GM12878 (cell line): ENCODE data around the gene PDGFD.

Experiments
- CEBPB ChIP-seq, 2 experiments: fragments of 150-350 bp in 1 of 2; IDR thresholded peaks; 2 replicates each; pipeline ENCODE4 v1.6.1; 2012 to 2014; ENCODE audit warnings: low read depth in 2 of 2, low read length in 2 of 2, borderline replicate concordance in 1 of 2, inconsistent platforms in 1 of 2
- CHD1 ChIP-seq: IDR thresholded peaks from 2 replicates; pipeline ENCODE4 v1.6.1; 2012; ENCODE audit warnings: low read depth, low read length, improper control_type of control experiment
- CHD2 ChIP-seq: IDR thresholded peaks from 2 replicates; pipeline ENCODE4 v1.6.1; 2011; ENCODE audit warnings: low read depth, low read length, improper control_type of control experiment, borderline replicate concordance
- CREB1 ChIP-seq: IDR thresholded peaks from 2 replicates; pipeline ENCODE4 v1.6.1; 2012; ENCODE audit warnings: low read depth, mild to moderate bottlenecking, inconsistent platforms
- CTCF ChIP-seq, 3 experiments: IDR thresholded peaks in 2 of 3; conservative IDR thresholded peaks in 1 of 3; 2 replicates each; pipeline ENCODE4 v1.5.1; 2011; ENCODE audit warnings: low read depth in 3 of 3, low read length in 3 of 3, mild to moderate bottlenecking in 3 of 3, control low read depth in 2 of 3, moderate library complexity in 2 of 3, inconsistent platforms in 1 of 3, mixed read lengths in 1 of 3; ENCODE audit not compliant: control insufficient read depth in 2 of 3, insufficient read depth in 1 of 3; ENCODE audit errors: extremely low read depth in 1 of 3
- EZH2 ChIP-seq: IDR thresholded peaks from 2 replicates; pipeline ENCODE4 v1.6.1; 2012; ENCODE audit warnings: low read depth, mild to moderate bottlenecking, control low read depth, inconsistent platforms, low read length, borderline replicate concordance; ENCODE audit not compliant: control insufficient read depth
- HDGF ChIP-seq: fragments of 450-650 bp; IDR thresholded peaks from 2 replicates; pipeline ENCODE4 v1.6.1; 2016; ENCODE audit warnings: antibody characterized with exemption
- JUND ChIP-seq: IDR thresholded peaks from 2 replicates; pipeline ENCODE4 v1.6.1; 2012; ENCODE audit warnings: low read depth, mild to moderate bottlenecking, low read length, improper control_type of control experiment, moderate library complexity
- MAX ChIP-seq: IDR thresholded peaks from 2 replicates; pipeline ENCODE4 v1.6.1; 2012; ENCODE audit warnings: low read depth, low read length, improper control_type of control experiment
- POLR2A ChIP-seq: IDR thresholded peaks from 2 replicates; pipeline ENCODE4 v1.6.1; 2011; ENCODE audit warnings: low read depth, mild to moderate bottlenecking, low read length
- POLR2AphosphoS5 ChIP-seq: IDR thresholded peaks from 2 replicates; pipeline ENCODE4 v1.6.1; 2011; ENCODE audit warnings: mild to moderate bottlenecking, low read length, inconsistent platforms
- RAD21 ChIP-seq: IDR thresholded peaks from 2 replicates; pipeline ENCODE4 v1.6.1; 2011; ENCODE audit warnings: mild to moderate bottlenecking, low read depth, low read length, moderate library complexity; ENCODE audit not compliant: insufficient read depth
- TF ChIP-seq, protein P1 (sequence below): fragments of 450-650 bp; formaldehyde crosslinking; IDR thresholded peaks from 2 replicates; pipeline ENCODE4 v1.4.0; 2022; ENCODE audit warnings: mild to moderate bottlenecking, moderate library complexity

DNA sequence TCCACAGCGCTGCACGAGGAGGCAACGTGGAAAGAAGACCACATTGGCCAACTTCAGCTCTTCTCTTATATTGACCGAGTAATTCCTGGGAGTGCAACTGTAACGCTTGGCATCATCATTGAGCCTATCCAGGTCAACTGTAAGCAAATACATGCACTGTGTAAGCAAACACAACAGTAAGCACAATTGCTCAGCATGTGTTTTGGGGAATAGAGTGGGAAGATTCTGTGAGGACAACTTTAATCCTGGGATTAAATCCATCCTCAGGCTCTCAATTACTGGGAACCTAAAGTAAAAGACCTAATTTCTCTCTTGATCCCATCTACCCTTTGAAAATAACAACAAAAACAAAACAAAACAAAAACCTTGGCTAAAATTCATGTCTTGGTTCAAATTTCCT, 237.0 kb downstream of the PDGFD start:
- TF ChIP-seq MAX (no peak), JUND (no peak), CREB1 (no peak), HDGF (no peak), CHD1 (no peak), POLR2AphosphoS5 (no peak), CTCF (IDR thresholded peaks at IDR 0.05 in 2 of 3, conservative IDR thresholded peaks at IDR 0.05 in 1 of 3; ENCODE audit: control insufficient read depth in 2 of 3, extremely low read depth in 1 of 3, insufficient read depth in 1 of 3, low read depth in 3 of 3, low read length in 3 of 3) (no peak), CEBPB (IDR thresholded peaks at IDR 0.05; ENCODE audit: borderline replicate concordance in 1 of 2, low read depth in 2 of 2, low read length in 2 of 2) (no peak), EZH2 (no peak), POLR2A (no peak), RAD21 (no peak), CHD2 (no peak)
- TF ChIP-seq, protein P1, sequence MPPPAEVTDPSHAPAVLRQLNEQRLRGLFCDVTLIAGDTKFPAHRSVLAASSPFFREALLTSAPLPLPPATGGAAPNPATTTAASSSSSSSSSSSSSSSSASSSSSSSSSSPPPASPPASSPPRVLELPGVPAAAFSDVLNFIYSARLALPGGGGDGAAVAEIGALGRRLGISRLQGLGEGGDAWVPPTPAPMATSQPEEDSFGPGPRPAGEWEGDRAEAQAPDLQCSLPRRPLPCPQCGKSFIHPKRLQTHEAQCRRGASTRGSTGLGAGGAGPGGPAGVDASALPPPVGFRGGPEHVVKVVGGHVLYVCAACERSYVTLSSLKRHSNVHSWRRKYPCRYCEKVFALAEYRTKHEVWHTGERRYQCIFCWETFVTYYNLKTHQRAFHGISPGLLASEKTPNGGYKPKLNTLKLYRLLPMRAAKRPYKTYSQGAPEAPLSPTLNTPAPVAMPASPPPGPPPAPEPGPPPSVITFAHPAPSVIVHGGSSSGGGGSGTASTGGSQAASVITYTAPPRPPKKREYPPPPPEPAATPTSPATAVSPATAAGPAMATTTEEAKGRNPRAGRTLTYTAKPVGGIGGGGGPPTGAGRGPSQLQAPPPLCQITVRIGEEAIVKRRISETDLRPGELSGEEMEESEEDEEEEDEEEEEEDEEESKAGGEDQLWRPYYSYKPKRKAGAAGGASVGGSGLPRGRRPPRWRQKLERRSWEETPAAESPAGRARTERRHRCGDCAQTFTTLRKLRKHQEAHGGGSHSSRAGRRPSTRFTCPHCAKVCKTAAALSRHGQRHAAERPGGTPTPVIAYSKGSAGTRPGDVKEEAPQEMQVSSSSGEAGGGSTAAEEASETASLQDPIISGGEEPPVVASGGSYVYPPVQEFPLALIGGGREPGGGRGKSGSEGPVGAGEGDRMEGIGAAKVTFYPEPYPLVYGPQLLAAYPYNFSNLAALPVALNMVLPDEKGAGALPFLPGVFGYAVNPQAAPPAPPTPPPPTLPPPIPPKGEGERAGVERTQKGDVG (CRISPR knock-in tag) = no peak
